ENCODE data around the gene DCAF7.
A peak's percentile ranks its signal among the peaks of the same experiment; 100 is the strongest.

DCAF7 gene

GRCh38 chr17:63596856-63597586, 46.7 kb downstream of the DCAF7 start:
- CTCF ChIA-PET = no interaction called here
- no peak for DNase-seq (ENCODE audit: extremely low spot score)
- TF ChIP-seq L3MBTL2 (conservative IDR thresholded peaks at IDR 0.05) (no peak), ARNT (IDR thresholded peaks at IDR 0.05) (no peak), FOXM1 (IDR thresholded peaks at IDR 0.05; ENCODE audit: borderline replicate concordance) (no peak)
- POLR2A ChIA-PET = interaction anchor here (1.1 kb wide), 1 partner anchor 25 kb away, joined by 3 read pairs; the partner anchor contains the start of gene MAP3K3

GRCh38 chr17:63598281-63598680, 48.0 kb downstream of the DCAF7 start:
- ChIA-PET POLR2A (no interaction called here), CTCF (no interaction called here)
- TF ChIP-seq HDGF (IDR thresholded peaks at IDR 0.05; ENCODE audit: borderline replicate concordance) (no peak), L3MBTL2 (conservative IDR thresholded peaks at IDR 0.05) (no peak), FOXM1 (IDR thresholded peaks at IDR 0.05; ENCODE audit: borderline replicate concordance) (no peak), ARNT (IDR thresholded peaks at IDR 0.05) (no peak), SP1 (IDR thresholded peaks at IDR 0.05) (no peak), PKNOX1 (IDR thresholded peaks at IDR 0.05) (no peak), BHLHE40 (IDR thresholded peaks at IDR 0.05; ENCODE audit: borderline replicate concordance) (no peak)
- DNase-seq (ENCODE audit: extremely low spot score) = no peak

GRCh38 chr17:63600569-63601438, 50.5 kb downstream of the DCAF7 start, which contains the start of gene TACO1:
Gene TACO1 (plus strand): TSS chr17:63600895. CDS start chr17:63601084, 189 bp downstream.
- POLR2A ChIA-PET = interaction anchor here (0.9 to 2.3 kb wide), 17 partner anchors 8 to 175 kb away, joined by 3 to 15 read pairs (median 4); partner anchors contain the start of genes DCAF7, KCNH6 and MAP3K3
- CTCF ChIA-PET = interaction anchor here (0.7 to 2.9 kb wide), 5 partner anchors 11 to 175 kb away, joined by 3 to 22 read pairs (median 4); partner anchors contain the start of gene MAP3K3
- TF ChIP-seq TARDBP (IDR thresholded peaks at IDR 0.05) (no peak), NFRKB (IDR thresholded peaks at IDR 0.05) (peak; percentile 40; the same call in 1 of the 2 replicates), L3MBTL2 (conservative IDR thresholded peaks at IDR 0.05) (peak; percentile 50; the same call in 1 of the 2 replicates), HDGF (IDR thresholded peaks at IDR 0.05; ENCODE audit: borderline replicate concordance) (no peak), FOXM1 (IDR thresholded peaks at IDR 0.05; ENCODE audit: borderline replicate concordance) (peak; percentile 83; the same call in 1 of the 2 replicates), ELF4 (IDR thresholded peaks at IDR 0.05) (peak; percentile 65), FOXA1 (IDR thresholded peaks at IDR 0.05) (no peak), BHLHE40 (IDR thresholded peaks at IDR 0.05; ENCODE audit: borderline replicate concordance) (no peak), CTBP1 (IDR thresholded peaks at IDR 0.05; ENCODE audit: borderline replicate concordance) (peak; percentile 84)
- DNase-seq (ENCODE audit: extremely low spot score) = peak; percentile 90

- CTCF ChIA-PET = interaction anchor here (0.8 to 2.9 kb wide), 3 partner anchors 11 to 176 kb away, joined by 3 to 22 read pairs (median 4); partner anchors contain the start of gene MAP3K3
- TF ChIP-seq SP1 (IDR thresholded peaks at IDR 0.05) = no peak
- TF ChIP-seq L3MBTL2 (conservative IDR thresholded peaks at IDR 0.05) = no peak
- TF ChIP-seq ELF4 (IDR thresholded peaks at IDR 0.05) = no peak
- no peak for TF ChIP-seq TARDBP (IDR thresholded peaks at IDR 0.05)
- no peak for TF ChIP-seq NFRKB (IDR thresholded peaks at IDR 0.05)
- TF ChIP-seq BHLHE40 (IDR thresholded peaks at IDR 0.05; ENCODE audit: borderline replicate concordance) = no peak
- no peak for TF ChIP-seq FOXK2 (IDR thresholded peaks at IDR 0.05)
- TF ChIP-seq ZNF384 (IDR thresholded peaks at IDR 0.05) = no peak
- no peak for TF ChIP-seq FOXA1 (IDR thresholded peaks at IDR 0.05)
- TF ChIP-seq HDGF (IDR thresholded peaks at IDR 0.05; ENCODE audit: borderline replicate concordance) = no peak
- TF ChIP-seq CTBP1 (IDR thresholded peaks at IDR 0.05; ENCODE audit: borderline replicate concordance) = no peak
- no peak for TF ChIP-seq FOXM1 (IDR thresholded peaks at IDR 0.05; ENCODE audit: borderline replicate concordance)
- no peak for TF ChIP-seq SUZ12 (IDR thresholded peaks at IDR 0.05)
- TF ChIP-seq PKNOX1 (IDR thresholded peaks at IDR 0.05) = no peak
- TF ChIP-seq LEF1 (IDR thresholded peaks at IDR 0.05; ENCODE audit: borderline replicate concordance) = no peak
- TF ChIP-seq ARNT (IDR thresholded peaks at IDR 0.05) = no peak
- POLR2A ChIA-PET = interaction anchor here (0.9 to 2.3 kb wide), 11 partner anchors 10 to 176 kb away, joined by 3 to 15 read pairs (median 4); partner anchors contain the start of genes CCDC47, DDX42, KCNH6 and MAP3K3
- DNase-seq (ENCODE audit: extremely low spot score) = no peak
Observed at GRCh38 chr17:63601439-63602371, 51.4 kb downstream of the DCAF7 start.

- TF ChIP-seq L3MBTL2 (conservative IDR thresholded peaks at IDR 0.05) = no peak
- TF ChIP-seq NFRKB (IDR thresholded peaks at IDR 0.05) = no peak
- ChIA-PET POLR2A (no interaction called here), CTCF (interaction anchor here (0.7 kb wide), 1 partner anchor 85 kb away, joined by 3 read pairs; no protein-coding TSS in a partner anchor)
- DNase-seq (ENCODE audit: extremely low spot score) = no peak
Observed at GRCh38 chr17:63609816-63610573, 59.7 kb downstream of the DCAF7 start.
